AG04449 (cell line): Measurements from ENCODE around the gene BTBD6.

Experiments used
- CTCF ChIA-PET: fragments of 350-600 bp; formaldehyde crosslinking; extraction: SDS; loops from one replicate; lab custom pipeline; 2021; ENCODE audit warnings: antibody characterized with exemption; lab: Yijun Ruan, JAX
- POLR2A ChIA-PET: fragments of 400-600, 350-600 bp; formaldehyde crosslinking; extraction: SDS; loops from one replicate; lab custom pipeline; 2020; ENCODE audit warnings: antibody characterized with exemption, inconsistent platforms; lab: Yijun Ruan, JAX
- DNase-seq: peaks from one replicate; pipeline ENCODE4 v3.0.0-alpha.2; 2010; ENCODE audit warnings: low read depth, low spot score
- H3K4me3 ChIP-seq: 2 replicates; pipeline ENCODE4 v1.5.1; 2011; ENCODE audit warnings: low read depth, mild to moderate bottlenecking, control low read depth, low read length
- TF ChIP-seq, protein P1 (sequence below): IDR thresholded peaks from one replicate; pipeline ENCODE4 v1.5.1; 2011; ENCODE audit warnings: mild to moderate bottlenecking, moderate library complexity, low read length, control low read depth, inconsistent platforms; ENCODE audit not compliant: insufficient read depth; ENCODE audit errors: missing control alignments

The BTBD6 gene

GRCh38 chr14:105219043-105219612 is 29.2 kb upstream of the BTBD6 start:
- TF ChIP-seq, protein P1, sequence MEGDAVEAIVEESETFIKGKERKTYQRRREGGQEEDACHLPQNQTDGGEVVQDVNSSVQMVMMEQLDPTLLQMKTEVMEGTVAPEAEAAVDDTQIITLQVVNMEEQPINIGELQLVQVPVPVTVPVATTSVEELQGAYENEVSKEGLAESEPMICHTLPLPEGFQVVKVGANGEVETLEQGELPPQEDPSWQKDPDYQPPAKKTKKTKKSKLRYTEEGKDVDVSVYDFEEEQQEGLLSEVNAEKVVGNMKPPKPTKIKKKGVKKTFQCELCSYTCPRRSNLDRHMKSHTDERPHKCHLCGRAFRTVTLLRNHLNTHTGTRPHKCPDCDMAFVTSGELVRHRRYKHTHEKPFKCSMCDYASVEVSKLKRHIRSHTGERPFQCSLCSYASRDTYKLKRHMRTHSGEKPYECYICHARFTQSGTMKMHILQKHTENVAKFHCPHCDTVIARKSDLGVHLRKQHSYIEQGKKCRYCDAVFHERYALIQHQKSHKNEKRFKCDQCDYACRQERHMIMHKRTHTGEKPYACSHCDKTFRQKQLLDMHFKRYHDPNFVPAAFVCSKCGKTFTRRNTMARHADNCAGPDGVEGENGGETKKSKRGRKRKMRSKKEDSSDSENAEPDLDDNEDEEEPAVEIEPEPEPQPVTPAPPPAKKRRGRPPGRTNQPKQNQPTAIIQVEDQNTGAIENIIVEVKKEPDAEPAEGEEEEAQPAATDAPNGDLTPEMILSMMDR = no peak
- POLR2A ChIA-PET = no interaction called here
- DNase-seq = no peak
- CTCF ChIA-PET = no interaction called here
- H3K4me3 ChIP-seq = no peak overlapping the region

DNA sequence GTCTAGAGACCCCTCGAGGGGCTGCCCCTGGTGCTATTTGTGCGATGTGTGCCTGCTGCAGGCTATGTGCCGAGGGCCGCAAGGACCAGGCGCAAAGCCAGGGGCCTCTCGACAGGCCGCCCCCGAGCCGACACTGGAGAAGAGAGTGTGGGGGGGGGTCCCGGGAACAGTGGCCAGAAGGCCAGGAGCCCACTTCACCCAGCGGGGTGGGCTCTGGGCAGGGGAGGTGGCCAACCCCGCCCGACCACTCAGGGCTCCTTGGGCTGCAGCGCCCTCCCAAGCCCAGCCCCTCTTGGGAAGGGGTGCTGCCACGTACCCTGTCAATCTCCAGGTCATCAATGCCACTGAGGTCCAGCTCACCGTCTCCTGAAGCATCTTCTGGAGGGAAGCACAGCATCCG is 28.6 kb upstream of the BTBD6 start:
- H3K4me3 ChIP-seq = no peak overlapping the region
- DNase-seq = no peak
- POLR2A ChIA-PET = no interaction called here
- TF ChIP-seq, protein P1 = no peak
- CTCF ChIA-PET = no interaction called here

GRCh38 chr14:105220699-105221597 is 27.4 kb upstream of the BTBD6 start:
- POLR2A ChIA-PET = no interaction called here

DNA sequence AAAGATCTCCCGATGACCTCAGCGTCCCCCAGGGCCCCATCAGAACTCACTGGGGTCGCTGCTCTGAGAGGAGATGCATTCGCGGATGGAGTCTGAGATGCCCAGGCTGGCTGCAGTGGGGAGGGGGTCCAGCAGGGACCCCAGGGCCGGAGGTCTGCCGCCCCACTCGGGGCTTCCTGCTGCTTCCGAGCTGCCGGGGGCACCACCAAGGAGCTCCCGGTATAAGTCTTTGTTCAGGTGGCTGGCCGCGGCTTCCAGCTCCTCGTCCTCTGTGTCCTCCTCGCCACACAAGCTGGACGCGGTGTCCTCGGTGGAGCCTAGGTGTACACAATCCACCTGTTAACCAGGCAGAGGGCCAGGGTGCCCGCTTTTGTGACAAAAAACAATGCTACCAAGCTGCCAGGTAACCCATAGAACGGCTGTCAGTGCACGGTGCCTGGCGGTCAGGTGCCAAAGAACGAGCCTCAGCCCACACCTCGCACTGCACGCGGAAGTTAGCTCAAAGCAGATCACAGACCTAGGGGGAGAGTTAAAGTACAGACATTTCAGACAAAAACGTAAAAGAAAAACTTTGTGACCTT is 26.6 kb upstream of the BTBD6 start:
- H3K4me3 ChIP-seq = no peak overlapping the region
- POLR2A ChIA-PET = no interaction called here
- CTCF ChIA-PET = no interaction called here
- TF ChIP-seq, protein P1 = no peak
- DNase-seq = no peak

More at GRCh38 chr14:105220699-105221597, 27.4 kb upstream of the BTBD6 start:
- TF ChIP-seq, protein P1 = no peak
- no peak overlapping the region for H3K4me3 ChIP-seq
- CTCF ChIA-PET = no interaction called here
- no peak for DNase-seq

DNA sequence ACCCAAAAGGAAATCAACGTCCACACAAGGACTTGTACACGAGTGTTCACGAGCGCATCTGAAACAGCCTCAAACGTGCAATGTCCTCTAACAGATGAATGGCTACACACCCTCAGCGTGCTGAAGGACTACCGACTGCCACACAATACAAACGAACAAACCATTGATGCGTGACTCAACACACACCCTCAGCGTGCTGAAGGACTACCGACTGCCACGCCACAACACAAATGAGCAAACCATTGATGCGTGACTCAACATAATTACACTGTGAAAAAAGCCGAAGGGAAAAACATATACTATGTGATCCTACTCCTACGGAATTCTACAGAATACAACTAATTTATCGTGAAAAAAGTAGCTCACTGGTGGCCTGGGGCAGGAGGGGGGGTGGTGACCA is 25.1 kb upstream of the BTBD6 start:
- DNase-seq = no peak
- ChIA-PET POLR2A (no interaction called here), CTCF (interaction anchor here (1.0 to 1.1 kb wide), 2 partner anchors 20 to 22 kb away, joined by 3 read pairs; no protein-coding TSS in a partner anchor)
- TF ChIP-seq, protein P1 = no peak
- H3K4me3 ChIP-seq = no peak overlapping the region
